SK-N-MC (cell line): ENCODE results near the gene SH3BP1.

ENCODE experiments used
- EZH2 ChIP-seq: fragments of 200-600 bp; sonication (generic); IDR thresholded peaks from one replicate; pipeline ENCODE4 v1.6.1; 2017; ENCODE audit warnings: antibody characterized with exemption
- POLR2AphosphoS5 ChIP-seq: IDR thresholded peaks from 2 replicates; pipeline ENCODE4 v1.6.1; 2012; ENCODE audit warnings: mild to moderate bottlenecking, low read depth, low read length, borderline replicate concordance

- TF ChIP-seq EZH2 (no peak), POLR2AphosphoS5 (no peak)
Observed at GRCh38 chr22:37697538-37697835, 58.0 kb downstream of the SH3BP1 start.
